OCI-LY7 (cell line): ENCODE results near the gene DGCR8.

ENCODE experiments used
- EZH2phosphoT487 ChIP-seq: fragments of 200-600 bp; sonication (generic); IDR thresholded peaks from 2 replicates; pipeline ENCODE4 v1.6.1; 2018; ENCODE audit warnings: low read depth, borderline replicate concordance, mild to moderate bottlenecking, mixed run types, antibody characterized with exemption, low read length, moderate library complexity, mixed read lengths
- TF ChIP-seq, protein P1 (sequence below): fragments of 200-600 bp; sonication (generic); conservative IDR thresholded peaks from 2 replicates; pipeline ENCODE4 v1.5.1; 2014; ENCODE audit warnings: mild to moderate bottlenecking, antibody characterized with exemption, low read length, moderate library complexity, mixed read lengths

DNA sequence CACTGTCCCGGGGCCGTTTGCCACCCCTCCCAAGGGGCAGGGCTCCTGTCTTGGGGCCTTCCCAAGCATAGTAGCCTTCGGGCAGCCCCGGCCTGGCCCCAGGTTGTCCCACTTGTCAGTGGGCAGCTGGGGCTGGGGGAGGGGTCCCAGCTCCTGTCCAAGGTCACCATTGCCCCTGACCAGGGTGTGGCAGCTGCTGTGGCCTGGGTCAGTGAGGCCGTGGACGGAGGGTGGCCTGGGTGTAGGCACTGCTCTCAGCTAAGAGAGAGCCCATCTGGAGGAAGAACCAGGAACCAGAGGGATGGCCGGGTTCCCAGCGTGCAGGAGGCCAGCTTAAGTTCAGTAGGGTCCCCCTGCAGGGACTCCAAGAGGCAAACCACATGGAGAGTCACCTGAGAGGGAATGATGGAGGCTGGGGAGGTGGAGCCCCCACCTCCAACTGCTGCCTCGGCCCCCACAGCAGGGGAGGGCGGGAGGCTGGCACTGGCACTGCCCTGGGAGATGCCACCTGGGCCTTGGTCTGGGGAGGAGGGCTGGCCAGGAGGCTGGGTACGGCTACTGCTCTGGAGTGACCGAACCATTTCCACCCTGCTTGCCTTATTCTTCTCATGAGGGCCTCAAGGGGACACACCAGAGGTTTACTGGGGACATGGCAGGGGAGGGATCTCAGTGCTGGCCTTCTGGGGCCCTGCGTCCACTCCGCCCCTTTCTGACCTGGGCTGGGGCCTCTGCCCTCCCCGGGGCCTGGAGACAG is 77.6 kb downstream of the DGCR8 start:
- TF ChIP-seq, protein P1, sequence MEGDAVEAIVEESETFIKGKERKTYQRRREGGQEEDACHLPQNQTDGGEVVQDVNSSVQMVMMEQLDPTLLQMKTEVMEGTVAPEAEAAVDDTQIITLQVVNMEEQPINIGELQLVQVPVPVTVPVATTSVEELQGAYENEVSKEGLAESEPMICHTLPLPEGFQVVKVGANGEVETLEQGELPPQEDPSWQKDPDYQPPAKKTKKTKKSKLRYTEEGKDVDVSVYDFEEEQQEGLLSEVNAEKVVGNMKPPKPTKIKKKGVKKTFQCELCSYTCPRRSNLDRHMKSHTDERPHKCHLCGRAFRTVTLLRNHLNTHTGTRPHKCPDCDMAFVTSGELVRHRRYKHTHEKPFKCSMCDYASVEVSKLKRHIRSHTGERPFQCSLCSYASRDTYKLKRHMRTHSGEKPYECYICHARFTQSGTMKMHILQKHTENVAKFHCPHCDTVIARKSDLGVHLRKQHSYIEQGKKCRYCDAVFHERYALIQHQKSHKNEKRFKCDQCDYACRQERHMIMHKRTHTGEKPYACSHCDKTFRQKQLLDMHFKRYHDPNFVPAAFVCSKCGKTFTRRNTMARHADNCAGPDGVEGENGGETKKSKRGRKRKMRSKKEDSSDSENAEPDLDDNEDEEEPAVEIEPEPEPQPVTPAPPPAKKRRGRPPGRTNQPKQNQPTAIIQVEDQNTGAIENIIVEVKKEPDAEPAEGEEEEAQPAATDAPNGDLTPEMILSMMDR: no peak
- no peak for TF ChIP-seq EZH2phosphoT487
